GM23248 (cell line): ENCODE measurements around the gene RASA3. TPM values are rescaled to one million over a fixed set of nuclear protein-coding genes. Genes with fewer than 3 reads are reported as not detected.

Experiments used
- DNase-seq: peaks from one replicate; pipeline ENCODE4 v3.0.0-alpha.2; 2015
- H2AFZ ChIP-seq: fragments of 200-600 bp; sonication (generic); 2 replicates; pipeline ENCODE4 v1.6.1; 2016; ENCODE audit warnings: antibody characterized with exemption
- H3F3A ChIP-seq: fragments of 200-600 bp; sonication (generic); 2 replicates; pipeline ENCODE4 v1.6.1; 2016; ENCODE audit warnings: mild to moderate bottlenecking, antibody characterized with exemption, mixed run types; ENCODE audit not compliant: insufficient read depth
- H3K27ac ChIP-seq: fragments of 200-600 bp; sonication (generic); 2 replicates; pipeline ENCODE4 v1.5.1; 2016; ENCODE audit warnings: mild to moderate bottlenecking
- H3K27me3 ChIP-seq: fragments of 200-600 bp; sonication (generic); replicated peaks from 2 replicates; pipeline ENCODE4 v1.6.1; 2016; ENCODE audit warnings: mild to moderate bottlenecking; ENCODE audit not compliant: insufficient read depth
- H3K36me3 ChIP-seq: fragments of 200-600 bp; sonication (generic); 2 replicates; pipeline ENCODE4 v1.6.1; 2016; ENCODE audit warnings: low read depth, mild to moderate bottlenecking
- H3K4me1 ChIP-seq: fragments of 200-600 bp; sonication (generic); 2 replicates; pipeline ENCODE4 v1.6.1; 2016; ENCODE audit warnings: mild to moderate bottlenecking; ENCODE audit not compliant: insufficient read depth
- H3K4me2 ChIP-seq: fragments of 200-600 bp; sonication (generic); one replicate; pipeline ENCODE4 v1.6.1; 2016; ENCODE audit warnings: mild to moderate bottlenecking; ENCODE audit not compliant: unreplicated experiment
- H3K4me3 ChIP-seq: fragments of 200-600 bp; sonication (generic); 2 replicates; pipeline ENCODE4 v1.5.1; 2016; ENCODE audit warnings: mild to moderate bottlenecking
- H3K79me2 ChIP-seq: fragments of 200-600 bp; sonication (generic); 2 replicates; pipeline ENCODE4 v1.6.1; 2016; ENCODE audit warnings: mild to moderate bottlenecking; ENCODE audit not compliant: insufficient read depth
- H3K9ac ChIP-seq: fragments of 200-600 bp; sonication (generic); 2 replicates; pipeline ENCODE4 v1.6.1; 2016; ENCODE audit warnings: mild to moderate bottlenecking
- H3K9me2 ChIP-seq: fragments of 200-600 bp; sonication (generic); 2 replicates; pipeline ENCODE4 v1.6.1; 2016; ENCODE audit warnings: mixed run types, mild to moderate bottlenecking, moderate library complexity; ENCODE audit not compliant: insufficient read depth
- H3K9me3 ChIP-seq: fragments of 200-600 bp; sonication (generic); one replicate; pipeline ENCODE4 v1.6.1; 2017; ENCODE audit warnings: low read depth
- H4K20me1 ChIP-seq: fragments of 200-600 bp; sonication (generic); 2 replicates; pipeline ENCODE4 v1.6.0; 2016; ENCODE audit not compliant: insufficient read depth
- EZH2 ChIP-seq: fragments of 200-600 bp; sonication (generic); IDR thresholded peaks from 2 replicates; pipeline ENCODE4 v1.6.1; 2018; ENCODE audit warnings: antibody characterized with exemption, mild to moderate bottlenecking; ENCODE audit not compliant: insufficient read depth, poor library complexity, severe bottlenecking
- EZH2phosphoT487 ChIP-seq: fragments of 200-600 bp; sonication (generic); IDR thresholded peaks from 2 replicates; pipeline ENCODE4 v1.6.1; 2018; ENCODE audit warnings: antibody characterized with exemption, moderate library complexity, mild to moderate bottlenecking, low read depth; ENCODE audit not compliant: insufficient read depth
- WGBS, 2 experiments: methylation state at CpG; one replicate each; pipeline ENCODE4 v1.1.6; 2015 to 2017; ENCODE audit warnings: low lambda C conversion rate in 2 of 2, low coverage in 1 of 2; ENCODE audit errors: missing lambda C conversion rate in 2 of 2; 5-methylcytosine and 5-hydroxymethylcytosine counted together
- in situ Hi-C: fragments of 300-500 bp; cut with MboI; formaldehyde crosslinking; loops from 2 replicates; pipeline ENCODE4 v1.15.0; 2020
- polyA plus RNA-seq: library from polyadenylated mRNA; unstranded; fragments of >200 nt; fragmentation: Nextera tagmentation; extraction: Ambion mirVana; gene quantifications from 2 replicates; pipeline ENCODE4 v1.2.1, GENCODE V29; 2016
- total RNA-seq: library from RNA; depleted of rRNA; stranded (reverse); fragments of >200 nt; shearing (Covaris generic); gene quantifications from 2 replicates; pipeline ENCODE4 v1.2.3, GENCODE V29; 2014

Gene RASA3
- total and polyA plus RNA-seq, 2 experiments from 2014 or later, result 34.3 to 36.7 TPM

- H3K4me3 ChIP-seq, result no peak overlapping the region
- H3K9me3 ChIP-seq, result no peaks in the 10 kb centered on the region
- H3F3A ChIP-seq, result no peaks in the 10 kb centered on the region
- H3K4me2 ChIP-seq, result no peak overlapping the region
- no peaks in the 10 kb centered on the region for H3K27me3 ChIP-seq
- no peak overlapping the region for H2AFZ ChIP-seq
- no peaks in the 10 kb centered on the region for H3K9me2 ChIP-seq
- TF ChIP-seq EZH2phosphoT487, result no peak
- no peak for TF ChIP-seq EZH2
- no peak for DNase-seq
- H3K9ac ChIP-seq, result no peak overlapping the region
- in situ Hi-C loops, result no loop called here
- H3K79me2 ChIP-seq, result peaks cover 70% of the 10 kb centered on the region
- peaks cover 6% of the 10 kb centered on the region for H3K4me1 ChIP-seq
- H3K36me3 ChIP-seq, result peaks cover 15% of the 10 kb centered on the region; the same call in 1 of the 2 replicates
- H4K20me1 ChIP-seq, result no peaks in the 10 kb centered on the region
- WGBS, 2 experiments, result 53 to 54% methylated on average over 21 of the region's 21 CpGs
- no peak overlapping the region for H3K27ac ChIP-seq
Measured at GRCh38 chr13:114027046-114027715, 105.2 kb downstream of the RASA3 start.

GRCh38 chr13:114026481-114026880, 105.9 kb downstream of the RASA3 start:
- Histone ChIP-seq H3K9ac (no peak overlapping the region), H3K79me2 (peaks cover 63% of the 10 kb centered on the region), H4K20me1 (no peaks in the 10 kb centered on the region), H2AFZ (no peak overlapping the region), H3K27ac (no peak overlapping the region), H3K36me3 (peaks cover 15% of the 10 kb centered on the region; the same call in 1 of the 2 replicates), H3K27me3 (no peaks in the 10 kb centered on the region), H3K4me1 (no peaks in the 10 kb centered on the region), H3K4me2 (no peak overlapping the region), H3K9me3 (no peaks in the 10 kb centered on the region), H3K9me2 (no peaks in the 10 kb centered on the region), H3F3A (no peaks in the 10 kb centered on the region), H3K4me3 (no peak overlapping the region)
- DNase-seq, result no peak
- TF ChIP-seq EZH2phosphoT487 (no peak), EZH2 (no peak)
- in situ Hi-C loops, result no loop called here
- 88 to 93% methylated on average over 11 of the region's 11 CpGs for WGBS, 2 experiments

GRCh38 chr13:114025714-114026431, 106.5 kb downstream of the RASA3 start:
- in situ Hi-C loops, result no loop called here
- TF ChIP-seq EZH2 (no peak), EZH2phosphoT487 (no peak)

GRCh38 chr13:114025405-114025713, 107.1 kb downstream of the RASA3 start:
- H3K9ac ChIP-seq, result no peak overlapping the region
- no peak overlapping the region for H3K4me3 ChIP-seq
- H3K36me3 ChIP-seq, result peaks cover 15% of the 10 kb centered on the region; the same call in 1 of the 2 replicates
- WGBS, 2 experiments, result 77% methylated on average over 4 of the region's 4 CpGs
- H4K20me1 ChIP-seq, result no peaks in the 10 kb centered on the region
- peaks cover 53% of the 10 kb centered on the region for H3K79me2 ChIP-seq
- H3K9me2 ChIP-seq, result no peaks in the 10 kb centered on the region
- no peak for DNase-seq
- no peak overlapping the region for H2AFZ ChIP-seq
- H3K9me3 ChIP-seq, result no peaks in the 10 kb centered on the region
- no peaks in the 10 kb centered on the region for H3K27me3 ChIP-seq
- no peak overlapping the region for H3K27ac ChIP-seq
- in situ Hi-C loops, result no loop called here
- no peaks in the 10 kb centered on the region for H3F3A ChIP-seq
- H3K4me2 ChIP-seq, result no peak overlapping the region
- TF ChIP-seq EZH2phosphoT487, result no peak
- TF ChIP-seq EZH2, result no peak
- H3K4me1 ChIP-seq, result no peaks in the 10 kb centered on the region

More at GRCh38 chr13:114025714-114026431, 106.5 kb downstream of the RASA3 start:
- Histone ChIP-seq H3K9me2 (no peaks in the 10 kb centered on the region), H3K27me3 (no peaks in the 10 kb centered on the region), H2AFZ (no peak overlapping the region), H4K20me1 (no peaks in the 10 kb centered on the region), H3K79me2 (peaks cover 57% of the 10 kb centered on the region), H3K4me3 (no peak overlapping the region), H3K9me3 (no peaks in the 10 kb centered on the region), H3K4me1 (no peaks in the 10 kb centered on the region), H3K27ac (no peak overlapping the region), H3K36me3 (peaks cover 15% of the 10 kb centered on the region; the same call in 1 of the 2 replicates), H3F3A (no peaks in the 10 kb centered on the region), H3K4me2 (no peak overlapping the region), H3K9ac (no peak overlapping the region)
- DNase-seq, result no peak
- WGBS, 2 experiments, result 91 to 92% methylated on average over 22 to 25 of the region's 25 CpGs
